Mesenchymal stem cell (in vitro differentiated cells and primary cell): ENCODE results near the gene SELENOH.
A peak's percentile ranks its signal among the peaks of the same experiment; 100 is the strongest.

Source experiments
- DNase-seq: peaks from one replicate; pipeline ENCODE4 v3.0.0-alpha.2; 2013
- H2AFZ ChIP-seq: one replicate; pipeline ENCODE4 v1.6.1; 2013; ENCODE audit warnings: low read depth, mild to moderate bottlenecking, control low read depth, inconsistent platforms, low read length, moderate library complexity
- H2AK5ac ChIP-seq: 2 replicates; pipeline ENCODE4 v1.6.1; 2013; ENCODE audit warnings: low read length, moderate library complexity, mild to moderate bottlenecking, inconsistent platforms; ENCODE audit not compliant: severe bottlenecking
- H2BK120ac ChIP-seq: one replicate; pipeline ENCODE4 v1.6.1; 2013; ENCODE audit warnings: low read depth, mild to moderate bottlenecking, inconsistent platforms, low read length, moderate library complexity
- H2BK12ac ChIP-seq, 2 experiments: one replicate each; pipeline ENCODE4 v1.6.1; 2013; ENCODE audit warnings: inconsistent platforms in 2 of 2, low read length in 2 of 2, mild to moderate bottlenecking in 2 of 2, moderate library complexity in 2 of 2, control low read depth in 1 of 2
- H2BK15ac ChIP-seq: one replicate; pipeline ENCODE4 v1.6.1; 2013; ENCODE audit warnings: mild to moderate bottlenecking, low read depth, inconsistent platforms; ENCODE audit not compliant: poor library complexity, severe bottlenecking
- H2BK5ac ChIP-seq: 2 replicates; pipeline ENCODE4 v1.6.1; 2013; ENCODE audit warnings: low read depth, mild to moderate bottlenecking, low read length, control low read depth, inconsistent platforms; ENCODE audit not compliant: poor library complexity, severe bottlenecking
- H3K14ac ChIP-seq, 2 experiments: one replicate each; pipeline ENCODE4 v1.6.1; 2013; ENCODE audit warnings: inconsistent platforms in 2 of 2, low read length in 2 of 2, control low read depth in 1 of 2, mild to moderate bottlenecking in 1 of 2, moderate library complexity in 1 of 2
- H3K18ac ChIP-seq, 2 experiments: one replicate each; pipeline ENCODE4 v1.6.1; 2013; ENCODE audit warnings: inconsistent platforms in 2 of 2, low read length in 2 of 2, control low read depth in 1 of 2, low read depth in 1 of 2, mild to moderate bottlenecking in 1 of 2
- H3K23ac ChIP-seq, 2 experiments: one replicate each; pipeline ENCODE4 v1.6.1; 2013; ENCODE audit warnings: inconsistent platforms in 2 of 2, low read length in 2 of 2, mild to moderate bottlenecking in 2 of 2, moderate library complexity in 2 of 2, control low read depth in 1 of 2
- H3K27ac ChIP-seq: 2 replicates; pipeline ENCODE4 v1.5.1; 2013; ENCODE audit warnings: mild to moderate bottlenecking, moderate library complexity, low read length, control low read depth, inconsistent platforms; ENCODE audit not compliant: poor library complexity, severe bottlenecking
- H3K27me3 ChIP-seq, 2 experiments: 2 replicates each; pipeline versions ENCODE4 v1.6.1 to v1.7.0; 2013; ENCODE audit warnings: low read length in 2 of 2, mild to moderate bottlenecking in 2 of 2, moderate library complexity in 2 of 2, control low read depth in 1 of 2, inconsistent platforms in 1 of 2; ENCODE audit not compliant: control insufficient read depth in 1 of 2, insufficient read depth in 1 of 2
- H3K36me3 ChIP-seq, 2 experiments: 2 replicates each; pipeline versions ENCODE4 v1.6.1 to v1.7.0; 2013; ENCODE audit warnings: low read length in 2 of 2, control low read depth in 1 of 2, inconsistent platforms in 1 of 2, low read depth in 1 of 2, mild to moderate bottlenecking in 1 of 2; ENCODE audit not compliant: insufficient read depth in 2 of 2, control insufficient read depth in 1 of 2
- H3K4ac ChIP-seq, 2 experiments: one replicate each; pipeline ENCODE4 v1.6.1; 2013; ENCODE audit warnings: inconsistent platforms in 2 of 2, low read length in 2 of 2, mild to moderate bottlenecking in 2 of 2, moderate library complexity in 2 of 2, control low read depth in 1 of 2, low read depth in 1 of 2
- H3K4me1 ChIP-seq: 2 replicates; pipeline ENCODE4 v1.6.1; 2013; ENCODE audit warnings: low read depth, low read length, control low read depth; ENCODE audit not compliant: control insufficient read depth, insufficient read depth
- H3K4me2 ChIP-seq: 2 replicates; pipeline ENCODE4 v1.6.1; 2013; ENCODE audit warnings: low read length, mild to moderate bottlenecking, inconsistent platforms; ENCODE audit not compliant: poor library complexity, severe bottlenecking
- H3K4me3 ChIP-seq, 2 experiments: 2 replicates each; pipeline versions ENCODE4 v1.5.1 to v1.7.0; 2013; ENCODE audit warnings: low read length in 2 of 2, mild to moderate bottlenecking in 2 of 2, control low read depth in 1 of 2, low read depth in 1 of 2; ENCODE audit not compliant: insufficient read depth in 1 of 2
- H3K79me1 ChIP-seq: replicated peaks from 2 replicates; pipeline ENCODE4 v1.6.1; 2013; ENCODE audit warnings: mild to moderate bottlenecking, control low read depth, low read length, inconsistent platforms; ENCODE audit not compliant: poor library complexity, severe bottlenecking
- H3K9ac ChIP-seq: 2 replicates; pipeline ENCODE4 v1.7.0; 2013; ENCODE audit warnings: mild to moderate bottlenecking, low read length, moderate library complexity
- H3K9me3 ChIP-seq: 2 replicates; pipeline ENCODE4 v1.7.0; 2013; ENCODE audit warnings: mild to moderate bottlenecking, low read length; ENCODE audit not compliant: control insufficient read depth
- H4K8ac ChIP-seq: one replicate; pipeline ENCODE4 v1.6.1; 2013; ENCODE audit warnings: inconsistent platforms, mild to moderate bottlenecking, low read length, moderate library complexity
- H4K91ac ChIP-seq: one replicate; pipeline ENCODE4 v1.6.1; 2013; ENCODE audit warnings: mild to moderate bottlenecking, low read length, inconsistent platforms
- WGBS: methylation state at CpG from one replicate; pipeline ENCODE4 v1.1.7; 2013; ENCODE audit warnings: mixed read lengths; 5-methylcytosine and 5-hydroxymethylcytosine counted together

Gene SELENOH

DNA sequence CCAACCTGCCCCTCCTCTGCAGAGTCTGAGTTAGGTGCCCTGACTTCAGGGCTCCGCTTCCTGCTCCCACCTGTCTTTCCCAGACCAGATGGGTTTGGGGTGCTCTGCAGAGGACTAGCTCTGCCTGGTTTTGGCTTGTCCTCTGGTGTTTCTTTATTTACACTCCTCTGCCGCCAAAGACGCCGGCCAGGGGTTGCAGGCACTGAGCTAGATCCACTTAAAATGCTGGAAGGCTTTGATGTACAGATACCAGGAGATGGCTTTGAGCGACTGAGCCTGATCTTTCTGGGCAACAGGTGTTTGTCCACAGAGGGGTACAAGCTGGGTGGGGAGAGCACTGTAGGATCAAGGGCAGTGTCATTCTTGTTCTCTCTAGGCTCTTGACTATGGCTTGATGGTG lies 3.9 kb downstream of the SELENOH start:
- Histone ChIP-seq H3K4ac (no peak overlapping the region), H4K91ac (no peak overlapping the region), H2BK15ac (peak overlapping the region; percentile 61)

DNA sequence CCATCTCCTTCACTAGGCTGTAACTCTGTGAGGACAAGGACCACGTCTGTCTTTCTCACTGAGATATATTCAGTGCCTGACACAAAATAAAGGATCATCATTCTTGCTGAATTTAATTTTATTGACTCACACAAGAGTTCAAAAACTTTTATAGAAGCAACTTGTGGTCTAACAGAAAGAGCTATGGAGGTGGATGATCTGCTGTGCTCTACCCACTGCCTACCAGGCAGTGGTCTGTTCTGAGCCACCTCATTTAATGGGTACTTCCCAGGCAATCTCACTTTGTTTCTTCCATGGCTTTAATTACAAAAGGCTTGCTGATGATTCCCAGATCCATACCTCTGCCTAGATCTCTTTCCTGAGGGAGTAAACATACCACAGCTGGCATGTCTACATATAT lies 5.6 kb downstream of the SELENOH start:
- H2BK120ac ChIP-seq: no peak overlapping the region
- no peaks in the 10 kb centered on the region for H3K4me1 ChIP-seq

More for the DNA sequence above, 3.9 kb downstream of the SELENOH start:
- H3K36me3 ChIP-seq: peaks cover 26 to 72% of the 10 kb centered on the region in 2 experiments
- H3K27ac ChIP-seq: no peak overlapping the region
- H2BK120ac ChIP-seq: no peak overlapping the region
- no peak overlapping the region for H3K14ac ChIP-seq
- no peaks in the 10 kb centered on the region for H3K9me3 ChIP-seq
- H2BK12ac ChIP-seq: no peak overlapping the region
- H4K8ac ChIP-seq: no peak overlapping the region
- H2AFZ ChIP-seq: no peak overlapping the region
- H3K4me2 ChIP-seq: no peak overlapping the region
- no peak overlapping the region for H2AK5ac ChIP-seq
- no peak overlapping the region for H3K18ac ChIP-seq
- H3K27me3 ChIP-seq: no peaks in the 10 kb centered on the region
- no peak overlapping the region for H3K23ac ChIP-seq
- no peak overlapping the region for H3K9ac ChIP-seq
- WGBS: 96% methylated on average over 5 of the region's 5 CpGs
- no peak for DNase-seq
- H3K79me1 ChIP-seq: peaks cover 29% of the 10 kb centered on the region
- no peak overlapping the region for H2BK5ac ChIP-seq
- no peak overlapping the region for H3K4me3 ChIP-seq
- no peaks in the 10 kb centered on the region for H3K4me1 ChIP-seq

DNA sequence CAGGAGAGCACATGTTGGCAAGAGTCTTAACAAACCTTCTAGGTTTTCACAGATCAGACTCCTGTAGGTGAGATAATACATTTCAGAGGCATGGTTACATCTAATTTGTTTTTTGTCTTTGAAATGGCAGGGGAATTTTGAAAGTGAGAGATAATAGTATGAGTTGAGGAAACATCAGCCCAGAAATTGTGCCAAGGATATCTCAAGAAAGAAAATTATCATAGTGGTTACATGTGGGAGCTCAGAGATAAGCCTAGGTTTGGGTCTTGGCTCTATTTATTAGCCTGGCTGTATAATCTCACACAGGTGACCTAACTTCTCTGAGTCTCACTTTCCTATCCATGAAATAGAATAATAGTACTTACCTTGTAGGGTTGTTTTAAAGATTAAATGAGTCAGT lies 9.9 kb downstream of the SELENOH start:
- H3K36me3 ChIP-seq: peaks cover 5 to 43% of the 10 kb centered on the region in 2 experiments
- H3K4ac ChIP-seq: no peak overlapping the region
- no peak overlapping the region for H4K91ac ChIP-seq
- H2BK12ac ChIP-seq: no peak overlapping the region
- H4K8ac ChIP-seq: no peak overlapping the region
- no peak overlapping the region for H3K4me3 ChIP-seq
- H2BK15ac ChIP-seq: no peak overlapping the region
- no peak overlapping the region for H3K23ac ChIP-seq
- H3K27ac ChIP-seq: no peak overlapping the region
- no peak overlapping the region for H3K14ac ChIP-seq
- no peaks in the 10 kb centered on the region for H3K9me3 ChIP-seq
- H3K9ac ChIP-seq: no peak overlapping the region
- no peak overlapping the region for H3K18ac ChIP-seq
- H2BK5ac ChIP-seq: no peak overlapping the region
- no peaks in the 10 kb centered on the region for H3K27me3 ChIP-seq
- no peak overlapping the region for H2AFZ ChIP-seq
- DNase-seq: no peak
- no peak overlapping the region for H2AK5ac ChIP-seq
- H2BK120ac ChIP-seq: no peak overlapping the region
- H3K79me1 ChIP-seq: peaks cover 11% of the 10 kb centered on the region
- peaks cover 1% of the 10 kb centered on the region for H3K4me1 ChIP-seq
- H3K4me2 ChIP-seq: no peak overlapping the region

More for the DNA sequence above, 5.6 kb downstream of the SELENOH start:
- no peak overlapping the region for H3K27ac ChIP-seq
- no peak overlapping the region for H3K4me3 ChIP-seq
- no peak overlapping the region for H2BK12ac ChIP-seq
- peaks cover 28% of the 10 kb centered on the region for H3K79me1 ChIP-seq
- no peak overlapping the region for H2AFZ ChIP-seq
- no peak overlapping the region for H3K18ac ChIP-seq
- no peak overlapping the region for H3K4ac ChIP-seq
- H2BK5ac ChIP-seq: no peak overlapping the region
- no peak overlapping the region for H3K14ac ChIP-seq
- H2AK5ac ChIP-seq: no peak overlapping the region
- no CpG with 5 or more reads among the region's 1 CpG for WGBS
- no peaks in the 10 kb centered on the region for H3K27me3 ChIP-seq
- H3K9ac ChIP-seq: no peak overlapping the region
- H2BK15ac ChIP-seq: no peak overlapping the region
- no peak overlapping the region for H3K23ac ChIP-seq
- H3K9me3 ChIP-seq: no peaks in the 10 kb centered on the region
- peaks cover 26 to 80% of the 10 kb centered on the region in 2 experiments for H3K36me3 ChIP-seq
- no peak overlapping the region for H3K4me2 ChIP-seq
- H4K8ac ChIP-seq: no peak overlapping the region
- H4K91ac ChIP-seq: no peak overlapping the region
- DNase-seq: no peak

DNA sequence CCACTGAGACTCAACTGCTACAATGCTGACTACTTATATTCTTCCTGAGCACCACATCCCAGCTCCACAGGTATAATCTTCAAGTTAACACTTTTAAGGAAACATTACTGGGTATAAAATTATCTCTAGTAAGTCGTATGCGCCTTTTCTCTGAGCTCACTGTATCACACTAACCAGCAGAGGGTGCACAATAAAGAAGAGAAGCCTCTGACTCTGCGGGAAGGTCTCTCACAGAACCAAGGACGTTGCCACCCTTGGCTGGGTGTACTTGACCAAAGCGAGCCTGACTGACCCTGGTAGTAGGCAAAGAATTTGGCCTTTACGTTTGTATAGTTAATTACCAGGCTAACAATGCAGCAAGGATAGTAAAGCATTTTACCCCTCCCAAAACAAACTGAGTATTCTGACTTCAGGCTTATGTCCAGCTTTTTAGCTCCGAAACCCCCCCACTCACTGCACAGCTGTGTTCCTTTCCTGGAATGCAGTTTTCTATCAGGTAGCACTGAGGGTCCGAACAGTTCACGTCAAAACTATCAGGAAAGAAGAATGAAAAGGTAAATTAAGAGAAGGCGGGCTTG lies 10.5 kb downstream of the SELENOH start, which contains the start of gene BTBD18:
Gene BTBD18 (minus strand): TSS at position 144 of the 578 bp plus-strand sequence. CDS start 631 bp downstream, outside the sequence.
- DNase-seq: peak; percentile 72
- Histone ChIP-seq H2BK5ac (no peak within 1 kb of the TSS), H2BK15ac (no peak within 1 kb of the TSS), H3K9ac (no peak within 1 kb of the TSS), H3K14ac (no peak within 1 kb of the TSS), H3K9me3 (no peaks in the 10 kb centered on the region), H3K23ac (no peak within 1 kb of the TSS), H4K91ac (peak within 1 kb of the TSS; percentile 41), H3K27me3 (no peaks in the 10 kb centered on the region), H2AFZ (no peak within 1 kb of the TSS), H2BK120ac (no peak within 1 kb of the TSS), H3K79me1 (peaks cover 8% of the 10 kb centered on the region), H3K36me3 (peaks cover 5 to 39% of the 10 kb centered on the region in 2 experiments), H2AK5ac (no peak within 1 kb of the TSS), H3K4ac (no peak within 1 kb of the TSS), H3K27ac (no peak within 1 kb of the TSS), H3K4me1 (peaks cover 1% of the 10 kb centered on the region), H3K4me2 (no peak within 1 kb of the TSS), H2BK12ac (no peak within 1 kb of the TSS), H3K4me3 (no peak within 1 kb of the TSS), H3K18ac (no peak within 1 kb of the TSS), H4K8ac (no peak within 1 kb of the TSS)
- WGBS: 51% methylated on average over 10 of the region's 10 CpGs
